Left forelimb (tissue), 1 donor: ENCODE results near the gene ZNF740.

Experiments
- DNase-seq: peaks from one replicate; pipeline ENCODE4 v3.0.0-alpha.2; 2018; ENCODE audit warnings: low spot score

ZNF740 gene

DNA sequence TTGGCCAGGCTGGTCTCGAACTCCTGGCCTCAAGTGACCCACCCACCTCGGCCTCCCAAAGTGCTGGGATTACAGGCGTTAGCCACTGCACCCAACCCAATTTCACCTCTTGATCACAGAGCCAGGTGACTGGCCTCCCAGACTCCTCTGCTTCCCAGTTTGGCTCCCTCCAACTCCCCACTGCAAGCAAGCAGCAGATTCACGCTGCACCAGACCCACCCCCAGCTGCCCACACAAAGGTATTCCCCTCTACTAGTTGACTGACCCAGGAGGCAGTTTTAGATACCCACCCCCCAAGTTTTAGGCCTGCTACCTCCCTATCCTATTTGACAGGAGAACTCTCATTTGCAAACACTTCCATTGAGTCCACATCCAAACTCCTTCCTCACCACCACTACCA is 46.3 kb downstream of the ZNF740 start:
- peak; percentile 52 for DNase-seq

DNA sequence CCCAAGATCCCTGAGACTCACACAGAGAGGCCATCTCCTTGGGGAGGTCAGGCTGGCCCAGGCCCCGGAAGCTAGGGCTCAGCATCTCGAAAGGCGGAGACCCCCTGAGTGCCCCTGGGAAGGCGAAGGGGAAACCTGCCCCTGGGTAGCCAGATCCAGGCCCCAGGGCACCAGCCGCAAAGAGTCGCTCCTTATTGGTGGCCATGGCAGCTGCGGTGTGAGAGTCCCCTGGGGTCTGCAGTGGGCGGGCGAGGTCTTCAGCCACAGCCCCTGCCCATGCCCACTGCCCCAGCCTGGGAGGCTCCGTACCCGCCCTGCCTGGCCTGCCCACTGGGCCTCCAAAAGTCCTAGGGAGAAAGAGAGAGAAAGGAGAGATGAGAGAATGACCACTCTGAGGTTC is 46.8 kb downstream of the ZNF740 start:
- peak; percentile 31 for DNase-seq

DNA sequence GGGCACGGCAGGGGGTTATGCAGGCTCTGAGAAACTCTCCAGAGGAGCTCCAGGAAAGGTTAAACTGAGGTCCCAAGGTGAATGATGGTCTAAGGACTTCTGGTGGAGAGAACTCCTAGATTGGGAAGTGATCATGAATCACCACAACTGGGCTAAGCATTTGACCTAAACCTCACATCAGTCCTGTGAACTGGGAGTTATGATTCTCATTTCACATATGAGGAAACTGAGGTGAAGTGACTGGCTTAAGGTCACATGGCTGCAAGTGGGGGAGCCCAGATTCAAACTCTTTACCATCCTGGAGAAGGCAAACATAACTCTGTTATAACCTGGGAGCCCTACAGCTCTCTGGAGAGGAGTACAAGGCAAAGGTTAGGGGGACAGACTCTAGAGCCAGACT is 47.3 kb downstream of the ZNF740 start:
- DNase-seq: no peak

DNA sequence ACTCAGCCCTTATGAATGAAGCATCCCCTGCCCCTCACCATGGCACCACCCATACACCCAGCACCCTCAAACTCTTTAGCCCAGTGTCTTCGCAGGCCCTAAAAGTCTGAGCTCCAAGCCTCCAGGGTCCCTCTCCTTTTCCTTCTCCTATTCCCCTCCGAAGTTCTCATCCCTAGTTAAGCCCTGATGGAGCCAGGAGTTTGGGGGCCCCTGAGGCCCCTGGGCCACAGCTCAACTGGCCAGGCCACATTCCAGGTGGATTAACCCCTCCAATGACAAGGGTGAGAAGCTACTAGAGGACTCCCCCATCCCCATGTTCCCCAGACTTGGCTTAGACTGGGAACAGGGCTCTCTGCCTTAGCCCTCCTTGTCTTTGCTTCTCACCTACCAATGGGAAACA is 48.9 kb downstream of the ZNF740 start:
- no peak for DNase-seq

DNA sequence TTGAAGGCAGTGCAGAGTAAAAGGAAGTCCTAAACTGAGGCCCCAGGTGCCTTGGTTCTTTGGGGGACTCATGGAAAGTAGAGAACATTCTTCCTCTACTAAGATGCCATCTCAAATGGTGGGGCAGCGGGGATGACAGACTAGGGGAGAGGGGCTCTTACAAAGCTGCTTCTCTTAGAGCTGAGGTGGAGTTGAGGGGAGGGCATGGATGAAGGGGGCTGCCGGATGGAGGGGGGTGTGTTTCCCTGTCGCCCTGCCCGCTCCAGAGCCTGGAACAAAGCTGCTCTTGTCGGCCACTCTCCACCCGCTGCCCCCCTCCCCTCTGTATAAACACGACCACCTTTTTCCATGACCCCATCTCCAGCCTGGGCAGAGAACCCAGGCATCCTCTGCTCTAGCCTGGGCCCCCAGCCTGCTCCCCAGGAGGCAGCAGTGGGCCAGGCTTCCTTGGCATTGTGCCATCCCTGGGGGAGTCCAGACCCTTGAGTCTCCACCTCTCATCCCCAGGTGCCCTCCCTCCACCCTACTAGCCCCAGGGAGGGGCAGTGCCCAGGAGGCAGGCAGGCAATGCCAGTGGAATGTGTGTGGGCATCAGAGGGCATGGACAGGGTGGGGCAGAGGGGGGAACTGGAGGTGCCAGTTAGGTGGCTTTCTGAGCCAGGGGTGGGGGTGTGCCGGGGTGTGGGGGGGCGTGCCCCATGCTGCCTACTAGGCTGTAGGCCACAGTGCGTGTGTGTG is 49.8 kb downstream of the ZNF740 start:
- peak; percentile 57 for DNase-seq

DNA sequence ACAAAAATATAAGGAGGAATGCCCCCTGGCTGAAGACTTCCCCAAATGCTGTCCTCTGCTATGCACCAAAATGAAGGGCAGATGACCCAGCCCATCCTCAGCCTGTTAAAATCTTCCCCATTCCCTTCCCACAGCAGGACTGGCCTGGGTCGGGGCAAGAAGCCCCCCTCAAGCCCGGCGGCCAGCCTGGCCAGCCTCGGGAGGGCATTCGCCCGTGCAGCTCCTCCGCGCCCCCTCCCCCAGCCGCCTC is 51.1 kb downstream of the ZNF740 start:
- DNase-seq: no peak

DNA sequence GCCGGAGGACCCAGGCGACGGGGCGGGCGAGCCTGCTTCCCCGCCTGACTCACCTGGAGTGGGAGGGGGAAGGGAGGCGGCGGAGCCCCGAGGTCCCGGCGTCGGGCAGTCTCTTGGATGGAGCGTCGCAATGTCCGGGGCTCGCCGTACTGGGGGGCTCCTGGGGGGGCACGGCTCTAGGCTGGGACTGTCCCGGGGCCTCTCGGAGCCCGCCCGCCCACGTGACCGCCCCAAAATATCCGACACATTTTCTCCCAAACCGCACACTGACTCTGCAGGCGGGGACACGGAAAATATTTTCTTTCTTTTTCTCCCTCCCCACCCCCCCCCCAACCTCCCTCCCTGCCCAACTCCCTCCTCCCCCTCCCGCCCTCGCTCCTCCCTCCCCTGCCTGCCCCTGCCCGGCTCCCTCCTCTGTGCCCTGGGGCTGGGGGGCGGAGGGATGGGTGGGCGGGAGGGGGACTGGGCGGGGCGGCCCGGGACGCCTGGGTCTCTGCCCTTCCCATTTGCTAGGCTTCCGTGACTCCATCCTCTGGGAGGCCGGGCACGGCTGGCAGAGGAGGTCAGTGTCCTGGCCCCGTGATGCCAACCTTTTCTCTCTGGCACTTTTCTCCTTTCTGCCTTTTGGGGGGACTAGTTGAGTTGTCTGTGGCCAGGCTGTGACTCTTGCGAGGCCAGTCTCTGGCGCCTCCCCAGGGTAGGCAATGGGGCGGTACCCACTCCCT is 51.6 kb downstream of the ZNF740 start, which contains the start of gene RARG:
Gene RARG, minus strand, starts transcription at position 289 of the 725 bp plus-strand sequence. CDS start 4,664 bp downstream, outside the sequence.
- DNase-seq: peak; percentile 77

DNA sequence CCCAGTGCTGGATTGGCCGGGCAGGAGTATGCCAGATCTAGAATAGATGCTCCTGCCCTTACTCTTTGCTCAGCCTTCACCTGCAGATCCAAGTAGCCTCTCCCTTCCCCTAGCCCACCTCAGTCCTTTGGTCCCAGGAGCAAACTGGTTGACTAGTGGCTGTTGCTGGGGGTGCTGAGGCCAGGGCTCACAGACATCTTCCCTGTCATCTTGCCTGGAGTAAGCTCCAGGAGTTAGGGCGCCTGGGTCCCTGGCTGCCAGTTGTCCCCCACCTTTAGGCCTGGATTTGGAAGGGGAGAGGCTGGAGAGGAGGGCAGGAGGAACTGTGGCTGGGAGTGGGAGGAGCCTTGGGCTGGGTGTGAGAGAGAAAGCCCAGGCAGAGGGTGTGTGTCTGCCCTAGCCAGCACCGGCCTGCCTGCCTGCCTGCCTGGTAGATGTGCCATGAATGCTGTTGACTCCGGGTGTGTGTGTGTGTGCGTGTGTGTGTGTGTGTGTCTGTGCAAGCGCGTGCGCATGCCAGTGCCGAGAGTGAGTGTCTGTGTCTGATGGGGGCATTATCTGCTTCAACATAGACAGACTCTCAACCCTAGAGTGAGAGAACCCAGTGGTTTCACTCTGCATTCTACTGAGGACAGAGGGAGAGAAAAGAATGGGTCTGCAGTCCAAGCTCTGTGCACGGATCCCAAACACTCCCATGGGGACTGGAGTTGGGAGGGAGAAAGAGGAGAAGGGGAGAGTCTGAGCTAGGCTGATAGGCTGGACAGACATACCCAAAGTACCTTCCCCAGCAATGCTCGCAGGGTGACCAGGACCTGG is 52.3 kb downstream of the ZNF740 start:
- DNase-seq: peak; percentile 62

DNA sequence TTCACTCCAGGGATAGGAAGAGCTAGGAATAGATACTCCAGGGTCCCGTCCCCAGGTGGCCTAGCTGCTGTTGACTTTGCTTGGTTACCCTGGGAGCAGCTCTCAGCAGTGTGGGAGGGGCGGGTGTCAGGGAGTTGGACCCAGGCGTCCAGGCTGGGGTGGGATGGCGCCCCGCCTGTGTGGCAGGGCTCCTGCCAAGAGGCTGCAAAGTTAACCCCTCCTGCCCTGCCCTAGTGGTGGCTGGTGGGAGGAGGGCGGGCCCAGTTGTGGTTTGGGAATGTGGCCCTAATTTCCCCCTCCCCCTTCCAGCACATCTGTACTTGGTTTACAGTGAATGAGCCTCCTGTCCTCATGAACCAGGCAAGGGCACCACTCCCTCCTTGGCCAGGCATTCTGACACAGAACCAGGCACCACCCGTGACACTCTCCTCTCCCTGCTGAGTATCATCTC is 53.2 kb downstream of the ZNF740 start:
- peak; percentile 65 for DNase-seq

DNA sequence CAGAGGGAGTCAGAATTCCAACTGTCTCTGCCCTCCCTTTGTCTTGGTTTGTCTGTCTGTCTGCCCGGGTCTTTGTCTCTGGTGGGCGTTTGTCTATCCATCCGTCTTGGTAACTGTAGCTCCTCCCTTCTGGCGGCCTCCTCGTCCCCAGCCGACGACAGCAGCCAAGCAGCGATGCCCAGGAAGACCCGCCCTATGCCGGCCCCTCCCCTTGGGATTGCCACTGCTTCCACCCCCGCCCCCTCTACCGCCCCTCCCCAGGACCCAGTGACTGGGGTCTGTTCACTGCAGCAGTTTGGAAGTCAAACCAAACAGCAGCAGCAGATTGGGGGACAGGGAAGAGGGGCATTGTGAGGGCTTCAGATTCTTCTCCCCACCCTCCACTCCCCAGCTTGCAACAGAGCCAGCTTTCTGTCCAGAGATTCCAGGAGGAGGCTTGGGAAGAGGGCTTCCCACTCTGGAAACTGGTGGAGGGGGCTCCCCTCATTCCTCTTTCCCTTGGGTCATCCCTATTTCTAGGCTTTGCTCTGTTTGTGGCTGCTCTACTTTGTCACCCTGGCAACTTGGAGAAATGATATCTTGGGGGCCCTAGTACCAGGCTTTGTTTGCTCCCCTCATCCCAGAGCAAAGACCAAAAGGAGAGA is 53.9 kb downstream of the ZNF740 start:
- peak; percentile 78 for DNase-seq

DNA sequence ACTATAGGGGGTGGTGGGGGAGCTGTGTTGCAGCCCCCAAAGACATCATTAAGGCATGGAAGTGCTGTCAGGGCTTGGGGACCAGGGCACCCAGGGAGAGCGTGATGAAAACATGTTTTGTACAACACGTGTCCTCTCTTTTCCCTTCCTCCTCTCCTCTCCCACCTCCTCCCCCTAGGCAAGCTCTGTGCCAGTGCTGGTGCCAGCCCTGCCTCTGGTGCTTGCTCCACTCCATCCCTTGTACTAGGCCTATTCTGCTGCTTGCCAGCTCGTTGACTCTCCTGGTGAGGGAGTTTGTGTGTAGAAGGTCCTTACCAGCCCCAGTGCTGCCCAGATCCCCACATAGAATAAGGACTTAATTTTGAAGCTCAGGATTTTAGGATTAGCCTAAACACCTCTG is 54.6 kb downstream of the ZNF740 start:
- no peak for DNase-seq

DNA sequence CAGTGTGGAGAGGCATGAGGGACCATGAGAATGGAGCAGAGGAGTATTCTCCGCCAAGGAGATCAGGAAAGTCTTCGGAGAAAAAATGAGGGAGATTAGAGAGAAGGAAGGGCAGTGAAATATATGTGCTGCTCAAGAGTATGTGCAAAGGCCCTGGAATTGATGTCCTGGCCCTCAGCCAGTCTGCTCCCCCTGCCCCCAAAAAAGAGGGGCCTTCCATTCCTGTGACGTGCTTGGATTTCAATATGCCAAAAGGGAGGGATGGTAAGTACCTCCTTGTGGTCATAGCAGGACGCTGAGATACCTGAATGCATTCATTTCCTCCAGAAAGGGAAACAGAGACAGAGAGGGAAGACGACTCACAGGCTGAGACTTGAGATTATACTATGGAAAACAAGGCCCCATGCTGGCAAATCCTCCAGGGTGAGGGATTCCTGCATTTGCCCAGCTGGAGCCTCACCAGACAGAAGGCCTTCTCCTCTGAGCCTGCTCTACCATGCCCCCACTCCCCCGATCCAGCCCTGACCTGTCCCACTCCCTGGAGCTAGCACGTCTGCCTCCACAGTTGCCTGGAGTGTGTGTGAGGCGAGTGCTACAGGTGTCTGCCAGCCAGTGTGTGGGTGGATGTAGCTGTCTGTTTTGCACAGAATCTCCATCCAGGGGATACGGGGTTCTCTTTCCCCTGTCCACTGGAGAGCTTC is 55.4 kb downstream of the ZNF740 start:
- no peak for DNase-seq

DNA sequence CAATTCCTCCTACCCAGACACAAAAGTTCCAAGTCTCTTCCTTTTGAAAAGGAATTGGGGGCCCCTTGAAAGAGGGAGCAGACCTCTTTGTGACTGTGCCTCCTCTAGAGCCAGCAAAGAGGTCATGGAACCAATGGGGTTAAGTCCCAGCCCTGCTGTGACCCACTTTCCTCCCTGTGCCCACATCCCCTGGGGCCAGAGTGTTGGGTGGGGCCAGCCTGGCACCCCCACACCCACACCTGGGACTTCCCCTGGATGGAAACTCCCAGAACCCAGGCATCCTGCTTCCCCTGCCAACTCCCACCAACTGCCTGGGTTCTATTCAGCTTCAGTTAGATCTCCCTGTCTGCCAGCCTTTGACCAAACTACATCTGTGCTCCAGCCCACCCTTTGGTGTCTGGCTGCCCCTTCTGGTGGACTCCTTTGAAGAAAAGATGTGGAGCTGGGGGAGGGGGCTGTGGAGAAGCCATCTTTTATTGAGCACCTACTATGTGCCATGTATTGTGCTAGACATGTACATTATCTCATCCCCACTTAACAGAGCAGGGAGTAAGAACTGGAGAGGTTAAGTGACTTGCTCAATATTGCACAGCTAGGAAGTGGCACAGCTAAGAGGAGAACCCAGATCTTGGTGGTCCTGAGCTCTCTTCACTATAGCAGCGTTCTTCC is 56.1 kb downstream of the ZNF740 start:
- DNase-seq: no peak

DNA sequence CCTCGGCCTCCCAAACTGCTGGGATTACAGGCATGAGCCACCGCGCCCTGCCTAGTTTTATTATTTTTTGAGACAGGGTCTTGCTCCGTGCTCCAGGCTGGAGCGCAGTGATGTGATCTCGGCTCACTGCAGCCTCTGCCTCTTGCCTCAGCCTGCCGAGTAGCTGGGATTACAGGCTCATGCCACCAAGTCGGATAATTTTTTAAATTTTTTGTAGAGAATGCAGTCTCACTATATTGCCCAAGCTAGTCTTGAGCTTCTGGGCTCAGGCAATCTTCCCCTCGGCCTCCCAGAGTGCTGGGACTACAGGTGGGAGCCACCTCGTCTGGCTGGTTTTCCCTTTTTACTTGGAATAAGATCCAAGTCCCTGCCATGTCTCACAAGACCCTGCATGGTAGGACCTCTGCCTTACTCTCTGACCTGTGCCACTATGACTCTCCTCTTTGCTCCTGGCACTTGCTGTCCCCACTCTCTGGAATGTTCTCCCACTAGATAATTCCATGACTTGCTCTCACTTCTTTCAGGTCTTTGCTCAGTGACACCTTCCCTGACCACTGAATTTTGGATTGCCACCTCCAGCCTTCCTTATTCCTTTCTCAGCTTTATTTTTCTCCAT is 59.2 kb downstream of the ZNF740 start:
- DNase-seq: no peak

DNA sequence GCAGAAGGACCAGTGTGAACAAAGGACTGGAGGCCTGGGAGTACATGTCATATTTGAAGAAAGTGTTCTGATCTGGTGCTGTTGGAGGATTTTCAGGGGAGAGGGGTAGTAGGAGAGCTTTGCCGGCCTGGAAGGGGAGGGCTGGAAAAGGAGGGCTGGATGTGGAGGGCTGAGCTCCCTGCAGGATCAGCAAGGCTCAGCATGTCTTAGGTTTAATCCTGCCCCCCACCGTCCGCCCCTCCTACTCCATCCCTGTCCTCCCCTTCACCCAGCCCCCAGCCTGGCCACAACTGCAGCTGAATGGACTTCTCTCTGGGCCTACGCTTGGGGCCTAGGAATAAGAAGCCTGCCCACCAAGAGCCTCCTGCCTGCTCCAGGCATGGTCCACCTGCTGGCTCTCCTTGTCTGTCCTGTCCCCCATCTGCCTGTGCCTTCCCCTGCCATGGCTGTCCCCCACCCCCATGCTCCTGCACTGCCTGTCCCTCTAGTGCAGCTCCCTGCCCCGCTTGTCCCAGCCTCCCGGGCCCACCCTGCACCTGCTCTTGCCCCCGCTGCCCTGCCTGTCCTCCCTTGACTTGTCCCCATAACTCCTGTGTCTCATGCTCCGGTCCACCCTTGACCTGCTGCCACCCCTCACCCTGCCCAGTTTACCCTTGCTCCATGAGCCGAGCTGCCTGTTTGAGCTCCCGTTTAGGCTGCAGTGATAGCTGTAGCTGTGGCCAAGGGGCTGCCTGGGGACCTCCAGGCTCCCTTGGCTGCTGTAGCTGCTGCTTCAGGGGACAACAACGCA is 61.3 kb downstream of the ZNF740 start:
- no peak for DNase-seq

DNA sequence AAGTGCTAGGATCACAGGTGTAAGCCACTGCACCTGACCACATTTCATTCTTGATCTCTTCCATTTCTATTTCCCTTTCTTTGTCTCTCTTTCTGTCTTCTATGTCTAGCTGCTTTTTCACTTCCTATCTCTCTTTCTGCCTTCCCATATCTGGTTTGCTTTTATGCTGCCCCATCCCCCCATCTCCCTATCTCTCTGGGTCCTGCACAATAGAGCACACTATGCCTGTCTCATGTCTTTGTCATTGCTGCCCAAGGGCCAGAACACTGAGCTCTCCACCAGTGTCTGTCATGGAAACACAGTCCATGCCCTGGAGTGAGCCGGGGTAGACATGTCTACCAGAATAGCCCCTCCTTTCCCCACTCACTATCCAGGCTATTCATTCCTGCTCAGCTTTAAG is 63.8 kb downstream of the ZNF740 start:
- DNase-seq: no peak
